ENCODE results near the gene BPHL.
"Not testable (repeated sequence)": the region's sequence is repeated elsewhere in the genome, so short reads cannot be mapped to it uniquely, and the experiment has no call there.

Gene BPHL

DNA sequence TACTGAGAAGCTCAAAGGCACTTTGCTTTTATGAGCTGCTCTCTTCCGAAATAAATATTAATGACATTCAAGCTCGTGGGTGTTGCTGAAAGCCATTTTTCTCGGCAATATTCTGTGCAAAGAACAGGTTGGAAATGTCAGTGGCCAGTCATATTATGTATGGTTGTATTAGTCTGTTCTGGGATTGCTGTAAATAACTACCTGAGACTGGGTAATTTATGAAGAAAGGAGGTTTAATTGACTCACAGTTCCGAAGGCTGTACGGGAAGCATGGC lies 76.8 kb downstream of the BPHL start:
- TF ChIP-seq, protein P1, sequence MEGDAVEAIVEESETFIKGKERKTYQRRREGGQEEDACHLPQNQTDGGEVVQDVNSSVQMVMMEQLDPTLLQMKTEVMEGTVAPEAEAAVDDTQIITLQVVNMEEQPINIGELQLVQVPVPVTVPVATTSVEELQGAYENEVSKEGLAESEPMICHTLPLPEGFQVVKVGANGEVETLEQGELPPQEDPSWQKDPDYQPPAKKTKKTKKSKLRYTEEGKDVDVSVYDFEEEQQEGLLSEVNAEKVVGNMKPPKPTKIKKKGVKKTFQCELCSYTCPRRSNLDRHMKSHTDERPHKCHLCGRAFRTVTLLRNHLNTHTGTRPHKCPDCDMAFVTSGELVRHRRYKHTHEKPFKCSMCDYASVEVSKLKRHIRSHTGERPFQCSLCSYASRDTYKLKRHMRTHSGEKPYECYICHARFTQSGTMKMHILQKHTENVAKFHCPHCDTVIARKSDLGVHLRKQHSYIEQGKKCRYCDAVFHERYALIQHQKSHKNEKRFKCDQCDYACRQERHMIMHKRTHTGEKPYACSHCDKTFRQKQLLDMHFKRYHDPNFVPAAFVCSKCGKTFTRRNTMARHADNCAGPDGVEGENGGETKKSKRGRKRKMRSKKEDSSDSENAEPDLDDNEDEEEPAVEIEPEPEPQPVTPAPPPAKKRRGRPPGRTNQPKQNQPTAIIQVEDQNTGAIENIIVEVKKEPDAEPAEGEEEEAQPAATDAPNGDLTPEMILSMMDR (IDR thresholded peaks at IDR 0.05; ENCODE audit: control insufficient read depth, insufficient read depth, low read depth, low read length, missing control alignments) = no peak
- H3K4me3 ChIP-seq (ENCODE audit: control insufficient read depth, low read depth, low read length) = no peak overlapping the region

DNA sequence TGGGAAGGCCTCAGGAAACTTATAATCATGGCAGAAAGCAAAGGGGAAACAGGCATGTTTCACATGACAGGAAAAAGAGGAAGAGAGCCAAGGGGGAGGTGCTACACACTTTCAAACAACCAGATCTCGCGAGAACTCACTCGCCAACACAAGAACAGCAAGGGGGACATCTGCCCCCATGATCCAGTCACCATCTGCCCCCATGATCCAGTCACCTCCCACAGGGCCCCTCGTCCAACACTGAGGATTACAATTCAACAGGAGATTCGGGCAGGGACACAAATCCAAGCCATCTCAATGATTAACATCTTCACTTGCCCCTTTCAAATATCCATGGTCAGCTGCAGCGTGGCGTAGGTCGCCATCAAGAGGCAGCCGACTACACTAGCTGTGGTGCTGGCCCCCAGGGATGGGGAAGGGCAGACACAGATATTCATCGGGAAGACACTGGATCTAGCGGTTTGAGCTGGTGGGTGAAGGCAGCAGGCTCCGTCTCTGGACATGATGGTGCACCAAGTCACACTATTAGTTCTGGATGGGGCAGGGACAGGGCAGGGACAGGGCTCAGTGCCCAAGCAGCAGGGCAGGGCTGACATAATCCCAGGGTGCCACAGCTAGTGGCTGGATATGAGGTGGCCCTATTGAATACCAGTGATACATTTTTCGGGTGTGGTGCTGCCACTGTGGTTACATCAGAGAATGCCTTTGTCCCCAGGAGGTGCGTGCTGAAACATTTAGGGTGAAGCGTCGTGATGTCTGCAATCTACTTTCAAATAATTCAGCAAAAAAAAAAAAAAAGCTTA lies 77.4 kb downstream of the BPHL start:
- DNase-seq (ENCODE audit: low read depth) = no peak
- H3K4me3 ChIP-seq (ENCODE audit: control insufficient read depth, low read depth, low read length) = no peak overlapping the region

More for the DNA sequence above, 76.8 kb downstream of the BPHL start:
- DNase-seq (ENCODE audit: low read depth) = no peak

DNA sequence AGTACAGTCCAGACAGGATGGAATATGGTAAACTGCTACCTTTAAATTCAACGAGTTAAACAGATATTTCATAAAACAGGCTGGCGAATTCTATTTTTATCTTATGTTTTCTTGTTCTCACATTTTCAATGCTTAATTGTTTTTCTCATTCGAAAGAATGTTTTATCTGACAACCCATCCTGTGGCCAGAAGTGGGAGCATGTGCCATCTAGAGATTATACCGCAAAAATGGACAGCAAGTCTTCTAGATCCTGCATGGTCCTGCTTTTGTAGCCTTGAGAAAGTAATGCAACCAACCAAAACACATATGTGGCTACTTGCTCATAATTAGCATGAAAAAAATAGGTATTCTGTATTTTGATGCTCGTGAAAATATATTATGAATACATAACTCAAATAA lies 78.3 kb downstream of the BPHL start:
- H3K4me3 ChIP-seq (ENCODE audit: control insufficient read depth, low read depth, low read length) = no peak overlapping the region
- TF ChIP-seq, protein P1 (IDR thresholded peaks at IDR 0.05; ENCODE audit: control insufficient read depth, insufficient read depth, low read depth, low read length, missing control alignments) = no peak
- DNase-seq (ENCODE audit: low read depth) = no peak

More for the DNA sequence above, 77.4 kb downstream of the BPHL start:
- TF ChIP-seq, protein P1 (IDR thresholded peaks at IDR 0.05; ENCODE audit: control insufficient read depth, insufficient read depth, low read depth, low read length, missing control alignments) = no peak

DNA sequence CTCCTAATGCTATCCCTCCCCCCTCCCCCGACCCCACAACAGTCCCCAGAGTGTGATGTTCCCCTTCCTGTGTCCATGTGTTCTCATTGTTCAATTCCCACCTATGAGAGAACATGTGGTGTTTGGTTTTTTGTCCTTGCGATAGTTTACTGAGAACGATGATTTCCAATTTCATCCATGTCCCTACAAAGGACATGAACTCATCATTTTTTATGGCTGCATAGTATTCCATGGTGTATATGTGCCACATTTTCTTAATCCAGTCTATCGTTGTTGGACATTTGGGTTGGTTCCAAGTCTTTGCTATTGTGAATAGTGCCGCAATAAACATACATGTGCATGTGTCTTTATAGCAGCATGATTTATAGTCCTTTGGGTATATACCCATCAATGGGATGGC lies 79.2 kb downstream of the BPHL start:
- DNase-seq (ENCODE audit: low read depth); H3K4me3 ChIP-seq (ENCODE audit: control insufficient read depth, low read depth, low read length): not testable (repeated sequence)

DNA sequence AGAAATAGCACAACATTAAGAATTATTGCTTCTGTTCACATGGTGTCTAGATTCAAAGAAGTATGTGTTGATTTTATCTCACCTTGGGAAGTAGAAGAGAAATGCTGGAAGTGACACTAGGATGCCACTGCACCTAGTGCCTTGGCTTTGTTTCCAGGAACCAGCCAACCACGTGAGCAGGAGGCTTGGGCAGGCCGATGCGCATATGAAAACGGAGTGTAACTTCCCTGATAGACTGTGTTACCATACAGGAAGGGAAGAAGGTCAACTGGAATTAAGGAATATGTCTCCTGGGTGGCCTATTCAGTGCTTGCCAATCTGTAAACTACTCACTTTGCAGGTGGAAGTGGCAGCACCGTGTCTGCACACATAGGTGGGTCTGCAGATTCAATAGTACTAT lies 80.9 kb downstream of the BPHL start:
- TF ChIP-seq, protein P1 (IDR thresholded peaks at IDR 0.05; ENCODE audit: control insufficient read depth, insufficient read depth, low read depth, low read length, missing control alignments) = no peak
- H3K4me3 ChIP-seq (ENCODE audit: control insufficient read depth, low read depth, low read length) = no peak overlapping the region
- DNase-seq (ENCODE audit: low read depth) = no peak

DNA sequence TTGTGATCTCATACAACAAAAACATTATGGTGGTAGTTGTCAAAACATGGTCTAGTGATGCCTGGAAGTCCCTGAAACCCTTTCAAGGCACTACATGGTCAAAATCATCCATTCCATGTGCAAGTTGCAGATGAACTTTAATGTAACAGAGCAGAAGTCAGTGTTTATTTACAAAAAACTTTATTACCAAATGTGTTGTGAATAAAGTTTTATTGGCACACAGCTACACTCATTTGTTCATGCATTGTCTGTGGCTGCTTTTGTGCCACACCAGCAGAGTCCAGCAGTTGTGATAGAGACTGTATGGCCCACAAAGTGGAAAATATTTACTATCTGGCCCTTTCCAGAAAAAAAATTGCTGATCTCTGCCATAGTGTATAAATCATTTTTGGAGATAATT lies 82.2 kb downstream of the BPHL start:
- no peak overlapping the region for H3K4me3 ChIP-seq (ENCODE audit: control insufficient read depth, low read depth, low read length)
- no peak for DNase-seq (ENCODE audit: low read depth)
- TF ChIP-seq, protein P1 (IDR thresholded peaks at IDR 0.05; ENCODE audit: control insufficient read depth, insufficient read depth, low read depth, low read length, missing control alignments) = no peak

DNA sequence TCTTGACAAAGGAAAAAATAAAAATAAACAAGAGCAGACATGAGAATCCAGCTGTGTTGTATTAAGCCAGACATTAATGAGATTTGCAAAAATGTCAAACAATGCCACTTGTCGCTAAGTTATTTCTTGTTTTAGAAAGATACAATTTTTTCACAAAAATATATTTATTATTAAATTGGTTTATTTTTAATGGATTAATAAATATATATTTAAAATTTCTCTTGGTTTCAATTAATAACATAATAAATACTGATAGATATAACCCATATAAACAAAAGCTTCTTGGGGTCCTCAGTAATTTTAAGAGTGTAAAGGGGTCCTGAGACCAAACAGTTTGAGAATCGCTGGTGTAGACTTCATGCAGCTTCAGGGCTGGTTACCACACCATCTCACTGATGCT lies 82.9 kb downstream of the BPHL start:
- DNase-seq (ENCODE audit: low read depth) = no peak
- TF ChIP-seq, protein P1 (IDR thresholded peaks at IDR 0.05; ENCODE audit: control insufficient read depth, insufficient read depth, low read depth, low read length, missing control alignments) = no peak
- H3K4me3 ChIP-seq (ENCODE audit: control insufficient read depth, low read depth, low read length) = no peak overlapping the region
